Body of pancreas (tissue), 4 donors: Measurements from ENCODE around the gene GLYATL3. TPM values are rescaled to one million over a fixed set of nuclear protein-coding genes. Genes with fewer than 3 reads are reported as not detected.

Source experiments
- ATAC-seq: fragments of 150-250 bp; one replicate; pipeline ENCODE4 v1.9.1; 2016
- DNase-seq, 4 donors: peaks; one replicate each; pipeline ENCODE4 v3.0.0-alpha.2; 2019
- H3K27ac ChIP-seq, 4 donors: fragments of 200-600 bp; sonication (generic); 1 replicate in 3 of 4; 2 replicates in 1 of 4; pipeline versions ENCODE4 v1.5.1 to v1.6.1; 2016 to 2019; ENCODE audit warnings: mild to moderate bottlenecking in 1 of 4, mixed read lengths in 1 of 4, moderate library complexity in 1 of 4
- H3K27me3 ChIP-seq, 2 donors: fragments of 200-600 bp; sonication (generic); one replicate each; pipeline ENCODE4 v1.6.0; 2016; ENCODE audit warnings: mild to moderate bottlenecking in 1 of 2
- H3K36me3 ChIP-seq, 2 donors: fragments of 200-600 bp; sonication (generic); replicated peaks in 1 of 2; 2 replicates each; pipeline ENCODE4 v1.5.1; 2016; ENCODE audit warnings: low read depth in 2 of 2; ENCODE audit not compliant: insufficient read depth in 1 of 2
- H3K4me1 ChIP-seq: fragments of 200-600 bp; sonication (generic); one replicate; pipeline ENCODE4 v1.6.0; 2016
- H3K4me3 ChIP-seq, 2 donors: fragments of 200-600 bp; sonication (generic); 1 replicate in 1 of 2; 2 replicates in 1 of 2; pipeline ENCODE4 v1.5.1; 2016 to 2019
- H3K9me3 ChIP-seq, 3 donors: fragments of 200-600 bp; sonication (generic); 1 replicate in 2 of 3; 2 replicates in 1 of 3; pipeline ENCODE4 v1.5.1; 2016
- POLR2A ChIP-seq, 3 donors: fragments of 450-650 bp; IDR thresholded peaks; one replicate each; pipeline ENCODE4 v1.6.1; 2016; ENCODE audit warnings: antibody characterized with exemption in 3 of 3, mild to moderate bottlenecking in 2 of 3
- WGBS, 2 donors: methylation state at CpG; one replicate each; pipeline ENCODE4 v1.1.5; 2017; 5-methylcytosine and 5-hydroxymethylcytosine counted together
- intact Hi-C: fragments of 100-400 bp; cut with DNase I; formaldehyde crosslinking; loops from one replicate; pipeline ENCODE4 v1.15.1; 2023
- total RNA-seq, 2 donors: library from RNA; depleted of rRNA; stranded (reverse); fragments of >200 nt; gene quantifications; one replicate each; pipeline ENCODE4 v1.1.0, GENCODE V29; 2016
- TF ChIP-seq, protein P1 (sequence below), 7 experiments: fragments of 450-650 bp in 4 of 7; fragments of 200-600 bp in 3 of 7; sonication (generic) in 3 of 7; IDR thresholded peaks; one replicate each; pipeline ENCODE4 v1.5.1; 2016 to 2019; ENCODE audit warnings: antibody characterized with exemption in 7 of 7

The GLYATL3 gene
- total RNA-seq, 2 donors from 2014 or later, result not detected

DNA sequence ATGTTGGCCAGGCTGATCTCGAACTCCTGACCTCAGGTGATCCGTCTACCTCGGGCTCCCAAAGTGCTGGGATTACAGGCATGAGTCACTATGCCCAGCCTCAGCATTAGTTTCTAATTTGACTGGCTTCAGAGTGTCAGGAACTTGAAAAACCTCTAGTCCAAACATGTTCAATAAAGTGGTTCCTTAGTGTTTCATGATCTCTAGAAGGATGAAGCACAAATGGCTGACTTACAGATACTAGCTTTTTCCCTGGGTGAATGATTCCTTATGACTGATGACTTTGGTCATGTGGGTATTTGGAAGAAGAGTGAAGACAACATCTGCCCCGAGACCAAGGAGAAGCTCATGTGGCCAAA is 16.4 kb downstream of the GLYATL3 start:
- intact Hi-C loops, result no loop called here
- TF ChIP-seq, protein P1, sequence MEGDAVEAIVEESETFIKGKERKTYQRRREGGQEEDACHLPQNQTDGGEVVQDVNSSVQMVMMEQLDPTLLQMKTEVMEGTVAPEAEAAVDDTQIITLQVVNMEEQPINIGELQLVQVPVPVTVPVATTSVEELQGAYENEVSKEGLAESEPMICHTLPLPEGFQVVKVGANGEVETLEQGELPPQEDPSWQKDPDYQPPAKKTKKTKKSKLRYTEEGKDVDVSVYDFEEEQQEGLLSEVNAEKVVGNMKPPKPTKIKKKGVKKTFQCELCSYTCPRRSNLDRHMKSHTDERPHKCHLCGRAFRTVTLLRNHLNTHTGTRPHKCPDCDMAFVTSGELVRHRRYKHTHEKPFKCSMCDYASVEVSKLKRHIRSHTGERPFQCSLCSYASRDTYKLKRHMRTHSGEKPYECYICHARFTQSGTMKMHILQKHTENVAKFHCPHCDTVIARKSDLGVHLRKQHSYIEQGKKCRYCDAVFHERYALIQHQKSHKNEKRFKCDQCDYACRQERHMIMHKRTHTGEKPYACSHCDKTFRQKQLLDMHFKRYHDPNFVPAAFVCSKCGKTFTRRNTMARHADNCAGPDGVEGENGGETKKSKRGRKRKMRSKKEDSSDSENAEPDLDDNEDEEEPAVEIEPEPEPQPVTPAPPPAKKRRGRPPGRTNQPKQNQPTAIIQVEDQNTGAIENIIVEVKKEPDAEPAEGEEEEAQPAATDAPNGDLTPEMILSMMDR (IDR thresholded peaks at IDR 0.05), result no peak
- no peak for TF ChIP-seq POLR2A (IDR thresholded peaks at IDR 0.05)
- 92 to 99% methylated on average over 4 of the region's 4 CpGs for WGBS, 2 donors
- peaks cover 13% of the 10 kb centered on the region for H3K4me1 ChIP-seq
- no peaks in the 10 kb centered on the region for H3K36me3 ChIP-seq
- ATAC-seq (no peak), DNase-seq (no peak)
- H3K27me3 ChIP-seq, result no peaks in the 10 kb centered on the region
- H3K27ac ChIP-seq, result no peak overlapping the region
- H3K4me3 ChIP-seq, result no peak overlapping the region
- no peaks in the 10 kb centered on the region for H3K9me3 ChIP-seq

DNA sequence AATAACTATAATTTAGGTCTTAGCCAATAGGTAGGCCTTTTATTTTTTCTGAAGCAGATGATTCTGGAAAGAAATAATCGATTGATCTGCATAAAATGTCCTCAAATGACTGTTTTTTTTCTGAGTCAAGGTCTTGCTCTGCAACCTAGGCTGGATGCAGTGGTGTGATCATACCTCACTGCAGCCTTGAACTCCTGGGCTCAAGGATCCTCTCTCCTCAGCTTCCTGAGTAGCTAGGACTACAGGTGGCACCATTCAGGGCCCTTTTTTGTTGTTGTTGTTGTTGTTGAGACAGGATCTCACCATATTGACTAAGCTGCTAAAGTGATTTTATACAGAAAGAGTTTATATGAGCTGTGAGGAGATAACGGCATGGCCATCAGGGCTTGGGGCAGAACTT is 18.2 kb downstream of the GLYATL3 start:
- H3K4me1 ChIP-seq, result peaks cover 24% of the 10 kb centered on the region
- intact Hi-C loops, result no loop called here
- no peak overlapping the region for H3K27ac ChIP-seq
- WGBS, 2 donors, result 93% methylated on average over 2 of the region's 2 CpGs
- DNase-seq (no peak), ATAC-seq (no peak)
- no peaks in the 10 kb centered on the region for H3K9me3 ChIP-seq
- no peaks in the 10 kb centered on the region for H3K27me3 ChIP-seq
- TF ChIP-seq POLR2A (IDR thresholded peaks at IDR 0.05), result no peak
- TF ChIP-seq, protein P1 (IDR thresholded peaks at IDR 0.05), result no peak
- H3K4me3 ChIP-seq, result no peak overlapping the region
- H3K36me3 ChIP-seq, result no peaks in the 10 kb centered on the region

DNA sequence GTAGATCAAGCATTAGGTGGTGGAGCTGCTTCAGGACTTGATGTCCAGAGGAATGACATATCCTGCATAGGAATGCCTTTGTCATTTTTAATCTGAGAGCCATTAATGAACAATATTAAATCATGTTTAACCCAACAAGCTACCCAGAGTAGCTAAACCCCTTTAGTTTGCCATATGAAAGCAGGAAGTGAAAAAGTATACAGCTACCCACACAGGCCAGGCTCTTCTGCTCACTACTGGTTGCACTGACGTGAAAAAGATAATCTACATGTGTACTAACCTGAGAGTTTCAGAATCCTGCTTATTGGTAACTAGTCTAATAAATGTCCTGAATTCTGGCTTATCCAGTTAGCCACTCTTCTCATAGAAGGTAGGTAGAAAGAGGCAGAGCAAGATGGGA is 19.9 kb downstream of the GLYATL3 start:
- no peak for ATAC-seq

DNA sequence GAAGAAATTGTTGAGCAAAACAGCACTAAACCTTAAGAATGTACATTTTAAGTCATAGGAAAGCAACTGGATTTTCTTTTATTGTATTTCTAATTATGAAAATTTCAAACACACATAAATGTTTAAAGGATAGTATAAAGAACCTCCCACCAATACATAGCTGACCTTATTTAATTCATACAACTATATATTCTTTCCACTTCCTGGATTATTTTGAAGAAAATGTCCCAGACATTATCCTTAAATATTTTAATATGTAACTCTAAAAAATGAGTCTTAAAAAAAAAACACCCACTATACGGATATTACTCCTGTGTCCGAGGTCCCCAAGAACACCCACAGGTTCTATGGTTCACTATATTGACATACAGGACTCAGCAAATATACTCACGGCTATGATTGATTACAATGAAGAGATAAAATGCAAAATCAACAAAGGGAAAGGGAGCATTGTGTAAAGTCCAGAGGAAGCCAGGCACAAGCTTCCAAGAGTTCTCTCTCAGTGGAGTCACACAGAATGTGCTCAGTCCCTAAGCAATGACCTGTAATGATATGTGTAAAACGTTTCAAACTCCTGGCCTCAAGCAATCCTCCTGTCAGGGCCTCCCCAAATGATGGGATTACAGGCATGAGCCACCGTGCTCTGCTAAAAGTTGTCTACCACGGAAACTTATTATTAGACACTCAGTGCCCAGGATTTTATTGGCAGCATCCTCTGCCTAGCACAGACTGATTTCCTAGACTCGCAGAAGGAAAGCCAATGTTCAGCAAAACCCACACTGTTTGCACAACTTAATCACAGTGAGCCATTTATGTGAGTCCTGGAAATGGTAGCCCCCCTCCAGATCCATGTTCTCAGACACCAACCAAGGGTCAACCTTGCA is 23.2 kb downstream of the GLYATL3 start:
- Histone ChIP-seq H3K4me3 (no peak overlapping the region), H3K27me3 (no peaks in the 10 kb centered on the region), H3K4me1 (peaks cover 36% of the 10 kb centered on the region), H3K27ac (peak overlapping the region; percentile 39 to 72 (median 50)), H3K36me3 (no peaks in the 10 kb centered on the region), H3K9me3 (no peaks in the 10 kb centered on the region)
- TF ChIP-seq, protein P1 (IDR thresholded peaks at IDR 0.05), result no peak
- no peak for TF ChIP-seq POLR2A (IDR thresholded peaks at IDR 0.05)
- intact Hi-C loops, result no loop called here
- ATAC-seq (peak; percentile 90), DNase-seq (peak; percentile 23 to 54 (median 38))
- 27 to 30% methylated on average over 7 of the region's 7 CpGs for WGBS, 2 donors

More for the DNA sequence above, 19.9 kb downstream of the GLYATL3 start:
- Histone ChIP-seq H3K4me1 (peaks cover 31% of the 10 kb centered on the region), H3K4me3 (no peak overlapping the region), H3K27ac (no peak overlapping the region), H3K27me3 (no peaks in the 10 kb centered on the region), H3K36me3 (no peaks in the 10 kb centered on the region), H3K9me3 (no peaks in the 10 kb centered on the region)
- no peak for TF ChIP-seq POLR2A (IDR thresholded peaks at IDR 0.05)
- WGBS, 2 donors, result 76 to 79% methylated on average over 1 of the region's 1 CpG
- intact Hi-C loops, result no loop called here
- no peak for DNase-seq

DNA sequence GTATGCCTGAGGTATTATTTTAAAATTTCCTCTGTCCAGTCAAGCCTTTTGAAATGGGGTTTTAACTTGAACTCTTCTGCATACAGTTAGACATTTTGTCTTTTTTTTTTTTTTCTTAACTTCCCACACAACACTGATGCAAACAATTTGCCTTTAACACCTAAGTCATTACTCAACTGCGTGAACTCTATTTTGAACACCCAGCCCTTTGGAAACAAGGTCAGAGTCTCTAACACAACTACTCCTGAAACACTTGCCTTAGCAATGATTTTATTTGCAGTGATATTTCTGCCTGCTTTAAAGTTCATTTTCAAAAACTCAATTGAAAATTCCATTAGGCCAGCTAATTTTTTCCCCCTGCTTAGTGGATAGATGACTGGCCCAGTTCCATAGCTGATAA is 24.2 kb downstream of the GLYATL3 start:
- H3K27ac ChIP-seq, result peak overlapping the region in 1 of 4 donors; percentile 72
- WGBS, 2 donors, result 52 to 61% methylated on average over 1 of the region's 1 CpG

More for the DNA sequence above, 24.2 kb downstream of the GLYATL3 start:
- intact Hi-C loops, result no loop called here
- Histone ChIP-seq H3K27me3 (no peaks in the 10 kb centered on the region), H3K36me3 (no peaks in the 10 kb centered on the region), H3K4me3 (no peak overlapping the region), H3K4me1 (peaks cover 36% of the 10 kb centered on the region), H3K9me3 (no peaks in the 10 kb centered on the region)
- DNase-seq, result no peak
- no peak for ATAC-seq
- no peak for TF ChIP-seq POLR2A (IDR thresholded peaks at IDR 0.05)
- TF ChIP-seq, protein P1 (IDR thresholded peaks at IDR 0.05), result no peak
